HEK293 (cell line): ENCODE measurements around the gene PRSS16.

Experiments
- TF ChIP-seq, protein P1 (sequence below): fragments of 450-650 bp; formaldehyde crosslinking; IDR thresholded peaks from 2 replicates; pipeline ENCODE4 v1.5.1; 2016; ENCODE audit warnings: missing biosample characterization, missing genetic modification characterization
- TF ChIP-seq, protein P2 (sequence below): fragments of 450-650 bp; formaldehyde crosslinking; IDR thresholded peaks from 2 replicates; pipeline ENCODE4 v1.5.1; 2016; ENCODE audit warnings: missing biosample characterization, missing genetic modification characterization

DNA sequence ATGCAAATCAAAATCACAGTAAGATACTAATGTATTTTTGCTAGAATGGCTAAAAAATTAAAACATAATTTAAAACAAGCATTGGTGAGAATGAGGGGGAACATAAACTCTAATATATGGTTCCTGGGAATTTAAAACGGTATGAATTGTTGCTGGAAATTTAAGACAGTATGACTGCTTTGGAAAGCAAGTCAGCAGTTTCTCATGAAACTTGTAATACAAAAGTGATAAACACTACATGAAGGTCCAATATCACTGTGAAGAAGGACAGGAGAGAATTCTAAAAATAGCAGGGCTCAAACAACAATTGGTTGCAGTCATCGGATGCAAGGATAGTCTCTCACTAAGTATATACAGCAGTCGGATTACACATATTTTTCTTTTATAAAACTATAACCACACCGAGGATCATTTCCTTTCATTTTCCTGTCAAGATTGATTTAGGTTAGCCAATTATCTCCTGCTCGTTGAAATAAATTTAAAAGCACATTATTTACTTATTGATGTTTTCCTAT is 18.5 kb upstream of the PRSS16 start:
- TF ChIP-seq, protein P1, sequence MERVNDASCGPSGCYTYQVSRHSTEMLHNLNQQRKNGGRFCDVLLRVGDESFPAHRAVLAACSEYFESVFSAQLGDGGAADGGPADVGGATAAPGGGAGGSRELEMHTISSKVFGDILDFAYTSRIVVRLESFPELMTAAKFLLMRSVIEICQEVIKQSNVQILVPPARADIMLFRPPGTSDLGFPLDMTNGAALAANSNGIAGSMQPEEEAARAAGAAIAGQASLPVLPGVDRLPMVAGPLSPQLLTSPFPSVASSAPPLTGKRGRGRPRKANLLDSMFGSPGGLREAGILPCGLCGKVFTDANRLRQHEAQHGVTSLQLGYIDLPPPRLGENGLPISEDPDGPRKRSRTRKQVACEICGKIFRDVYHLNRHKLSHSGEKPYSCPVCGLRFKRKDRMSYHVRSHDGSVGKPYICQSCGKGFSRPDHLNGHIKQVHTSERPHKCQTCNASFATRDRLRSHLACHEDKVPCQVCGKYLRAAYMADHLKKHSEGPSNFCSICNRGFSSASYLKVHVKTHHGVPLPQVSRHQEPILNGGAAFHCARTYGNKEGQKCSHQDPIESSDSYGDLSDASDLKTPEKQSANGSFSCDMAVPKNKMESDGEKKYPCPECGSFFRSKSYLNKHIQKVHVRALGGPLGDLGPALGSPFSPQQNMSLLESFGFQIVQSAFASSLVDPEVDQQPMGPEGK (tag by site-specific recombination), result no peak
- TF ChIP-seq, protein P2, sequence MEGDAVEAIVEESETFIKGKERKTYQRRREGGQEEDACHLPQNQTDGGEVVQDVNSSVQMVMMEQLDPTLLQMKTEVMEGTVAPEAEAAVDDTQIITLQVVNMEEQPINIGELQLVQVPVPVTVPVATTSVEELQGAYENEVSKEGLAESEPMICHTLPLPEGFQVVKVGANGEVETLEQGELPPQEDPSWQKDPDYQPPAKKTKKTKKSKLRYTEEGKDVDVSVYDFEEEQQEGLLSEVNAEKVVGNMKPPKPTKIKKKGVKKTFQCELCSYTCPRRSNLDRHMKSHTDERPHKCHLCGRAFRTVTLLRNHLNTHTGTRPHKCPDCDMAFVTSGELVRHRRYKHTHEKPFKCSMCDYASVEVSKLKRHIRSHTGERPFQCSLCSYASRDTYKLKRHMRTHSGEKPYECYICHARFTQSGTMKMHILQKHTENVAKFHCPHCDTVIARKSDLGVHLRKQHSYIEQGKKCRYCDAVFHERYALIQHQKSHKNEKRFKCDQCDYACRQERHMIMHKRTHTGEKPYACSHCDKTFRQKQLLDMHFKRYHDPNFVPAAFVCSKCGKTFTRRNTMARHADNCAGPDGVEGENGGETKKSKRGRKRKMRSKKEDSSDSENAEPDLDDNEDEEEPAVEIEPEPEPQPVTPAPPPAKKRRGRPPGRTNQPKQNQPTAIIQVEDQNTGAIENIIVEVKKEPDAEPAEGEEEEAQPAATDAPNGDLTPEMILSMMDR, result no peak
